ENCODE measurements around the gene TMIGD3.

- no peak for TF ChIP-seq TAF1 (IDR thresholded peaks at IDR 0.05; ENCODE audit: low read depth, low read length)
- TF ChIP-seq POLR2AphosphoS5 (IDR thresholded peaks at IDR 0.05; ENCODE audit: low read depth, low read length): no peak
- TF ChIP-seq POLR2A (IDR thresholded peaks at IDR 0.05; ENCODE audit: low read depth, low read length): no peak
- TF ChIP-seq SPI1 (IDR thresholded peaks at IDR 0.05; ENCODE audit: low read depth, low read length): no peak
- no peak for TF ChIP-seq POU2F2 (IDR thresholded peaks at IDR 0.05; ENCODE audit: low read depth, low read length)
Measured at GRCh38 chr1:111454859-111455641, 48.4 kb downstream of the TMIGD3 start.
